Measurements from ENCODE around the gene ZNF207. TPM values are rescaled to one million over a fixed set of nuclear protein-coding genes. Genes with fewer than 3 reads are reported as not detected.
"Not testable (repeated sequence)": the region's sequence is repeated elsewhere in the genome, so short reads cannot be mapped to it uniquely, and the experiment has no call there.

The ZNF207 gene
- total RNA-seq, 1 donor from 2014 or later = 67.8 TPM

- no peak for DNase-seq (ENCODE audit: low read depth in 2 of 2)
Observed at GRCh38 chr17:32386844-32387243, 36.9 kb downstream of the ZNF207 start.

DNA sequence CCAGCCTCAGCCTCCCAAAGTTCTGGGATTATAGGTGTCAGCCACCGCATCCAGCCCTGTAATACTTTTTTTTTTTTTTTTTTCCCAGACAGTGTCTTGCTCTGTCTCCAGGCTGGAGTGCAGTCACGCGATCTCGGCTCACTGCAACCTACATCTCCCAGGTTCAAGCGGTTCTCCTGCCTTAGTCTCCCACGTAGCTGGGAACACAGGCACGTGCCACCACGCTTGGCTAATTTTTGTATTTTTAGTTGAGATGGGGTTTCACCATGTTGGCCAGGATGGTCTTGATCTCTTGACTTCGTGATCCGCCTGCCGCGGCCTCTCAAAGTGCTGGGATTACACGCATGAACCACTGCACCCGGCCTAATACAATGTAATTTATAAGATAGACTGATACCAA is 38.2 kb downstream of the ZNF207 start:
- DNase-seq (ENCODE audit: low read depth in 2 of 2) = not testable (repeated sequence)

DNA sequence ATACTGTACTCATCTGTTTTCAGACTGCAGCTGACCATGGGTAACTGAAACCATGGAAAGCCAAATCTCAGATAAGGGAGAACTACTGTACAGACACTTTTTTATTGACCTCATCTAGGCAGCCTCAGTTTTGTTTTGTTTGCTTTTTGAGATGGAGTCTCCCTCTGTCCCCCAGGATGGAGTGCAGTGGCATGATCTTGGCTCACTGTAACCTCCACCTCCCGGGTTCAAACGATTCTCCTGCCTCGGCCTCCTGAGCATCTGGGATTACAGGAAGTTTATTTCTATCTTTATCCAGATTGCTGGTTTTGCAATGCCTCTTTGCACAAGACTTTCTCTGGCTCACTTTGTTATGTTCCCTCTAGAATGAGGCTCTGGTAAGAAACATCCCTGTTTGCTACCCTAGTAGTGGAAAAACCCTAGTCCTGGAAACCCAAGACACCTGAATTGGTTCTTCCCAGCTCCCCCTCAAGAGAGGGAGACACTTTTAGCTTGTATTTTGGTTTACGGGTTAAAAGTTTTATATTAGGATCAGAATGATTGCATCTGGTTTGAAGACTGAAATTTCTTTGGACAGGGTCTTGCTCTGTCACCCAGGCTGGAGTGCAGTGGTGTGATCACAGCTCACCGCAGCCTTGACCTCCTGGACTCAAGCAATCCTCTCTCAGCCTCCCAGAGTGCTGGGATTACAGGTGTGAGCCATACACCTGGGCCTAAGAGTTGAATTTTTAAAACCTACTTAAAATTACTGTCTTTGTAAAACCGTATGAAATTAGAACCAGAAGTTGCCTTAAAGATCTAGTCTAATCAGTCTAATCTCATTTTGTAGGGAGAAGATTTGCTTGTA is 38.9 kb downstream of the ZNF207 start:
- DNase-seq (ENCODE audit: low read depth in 2 of 2) = no peak

- no peak for DNase-seq (ENCODE audit: low read depth in 2 of 2)
Observed at GRCh38 chr17:32393904-32394303, 43.9 kb downstream of the ZNF207 start.

GRCh38 chr17:32396343-32396742 is 46.4 kb downstream of the ZNF207 start:
- no peak for DNase-seq (ENCODE audit: low read depth in 2 of 2)

GRCh38 chr17:32398946-32399345 is 49.0 kb downstream of the ZNF207 start:
- no peak for DNase-seq (ENCODE audit: low read depth in 2 of 2)

GRCh38 chr17:32410085-32410484 is 60.1 kb downstream of the ZNF207 start:
- not testable (repeated sequence) for DNase-seq (ENCODE audit: low read depth in 2 of 2)

DNA sequence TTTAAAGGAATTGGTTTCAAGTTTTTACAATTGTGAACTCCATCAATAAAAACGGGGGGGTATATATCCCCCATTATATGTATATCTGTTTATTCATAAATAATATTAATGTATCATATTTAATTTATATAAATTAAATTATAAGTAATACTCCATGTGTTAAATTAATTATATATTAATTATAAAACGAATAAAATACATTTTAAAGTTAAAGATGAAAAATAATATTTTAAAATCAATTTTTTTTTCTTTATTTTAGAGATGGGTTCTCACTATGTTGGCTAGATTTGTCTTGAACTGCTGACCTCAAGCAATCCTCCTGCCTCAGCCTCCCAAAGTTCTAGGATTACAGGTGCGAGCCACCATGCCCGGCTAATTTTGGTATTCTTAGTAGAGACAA is 76.9 kb downstream of the ZNF207 start:
- DNase-seq (ENCODE audit: low read depth in 2 of 2) = no peak

DNA sequence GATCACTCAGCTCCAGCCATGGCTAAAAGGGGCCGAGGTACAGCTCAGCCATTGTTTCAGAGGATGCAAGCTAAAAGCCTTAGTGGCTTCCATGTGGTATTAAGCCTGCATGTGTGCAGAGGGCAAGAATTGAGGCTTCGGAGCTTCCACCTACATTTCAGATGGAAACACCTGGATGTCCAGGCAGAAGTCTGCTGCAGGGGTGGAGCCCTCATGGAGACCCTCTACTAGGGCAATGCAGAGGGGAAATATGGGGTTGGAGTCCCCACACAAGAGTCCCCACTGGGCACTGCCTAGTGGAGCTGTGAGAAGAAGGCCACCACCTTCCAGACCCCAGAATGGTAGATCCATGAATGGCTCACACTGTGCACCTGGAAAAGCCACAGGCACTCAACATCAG is 79.6 kb downstream of the ZNF207 start:
- no peak for DNase-seq (ENCODE audit: low read depth in 2 of 2)

Other genes starting within 250 kb of the ZNF207 start
- 26.6 and 27.1 TPM in 2 replicates for gene RHOT1, start 207.7 kb upstream of the ZNF207 start, total RNA-seq
- gene RHBDL3, start 84.3 kb upstream of the ZNF207 start, total RNA-seq = under 0.01 and 0.13 TPM in 2 replicates
- gene C17orf75, start 8.0 kb upstream of the ZNF207 start, total RNA-seq = 16.6 and 24.9 TPM in 2 replicates
- gene PSMD11, start 94.4 kb downstream of the ZNF207 start, total RNA-seq = 98.1 and 104 TPM in 2 replicates
- 1.3 and 1.6 TPM in 2 replicates for gene CDK5R1, start 136.8 kb downstream of the ZNF207 start, total RNA-seq

Measured in dermis microvascular lymphatic vessel endothelial cell (primary cell).